Medulla oblongata (tissue), 1 donor: ENCODE results near the gene CKB.
"Not testable (repeated sequence)": the region's sequence is repeated elsewhere in the genome, so short reads cannot be mapped to it uniquely, and the experiment has no call there.

ENCODE experiments used
- DNase-seq: peaks from one replicate; pipeline ENCODE4 v3.0.0-alpha.2; 2015; ENCODE audit errors: extremely low spot score

Gene CKB

GRCh38 chr14:103512180-103512579 is 10.4 kb downstream of the CKB start:
- not testable (repeated sequence) for DNase-seq

GRCh38 chr14:103510724-103511693 is 11.6 kb downstream of the CKB start:
- no peak for DNase-seq

- DNase-seq = no peak
These were observed 12.5 kb downstream of the CKB start for GRCh38 chr14:103509864-103510723.

- DNase-seq = no peak
These were observed 13.9 kb downstream of the CKB start for GRCh38 chr14:103508521-103509329.

- DNase-seq = no peak
These were observed 14.9 kb downstream of the CKB start for GRCh38 chr14:103507751-103508150.

- DNase-seq = no peak
These were observed 17.6 kb downstream of the CKB start for GRCh38 chr14:103504991-103505565.

- no peak for DNase-seq
These were observed 19.3 kb downstream of the CKB start for GRCh38 chr14:103503296-103503695.

GRCh38 chr14:103502877-103503276 is 19.8 kb downstream of the CKB start:
- DNase-seq = no peak

- no peak for DNase-seq
These were observed 20.5 kb downstream of the CKB start for GRCh38 chr14:103501921-103502669.

- DNase-seq = no peak
These were observed 21.4 kb downstream of the CKB start for GRCh38 chr14:103501041-103501870.

- peak; percentile 96 for DNase-seq
These were observed 22.3 kb downstream of the CKB start for GRCh38 chr14:103500148-103500990.

GRCh38 chr14:103499709-103500108 is 22.9 kb downstream of the CKB start:
- DNase-seq = no peak

GRCh38 chr14:103496776-103497175 is 25.9 kb downstream of the CKB start:
- DNase-seq = no peak

GRCh38 chr14:103495854-103496253 is 26.8 kb downstream of the CKB start:
- DNase-seq = no peak

GRCh38 chr14:103492156-103492925 is 30.3 kb downstream of the CKB start:
- DNase-seq = no peak

GRCh38 chr14:103491691-103492090 is 30.9 kb downstream of the CKB start:
- DNase-seq = no peak

- DNase-seq = no peak
These were observed 33.0 kb downstream of the CKB start for GRCh38 chr14:103489621-103490020.

- no peak for DNase-seq
These were observed 33.7 kb downstream of the CKB start for GRCh38 chr14:103488960-103489359.
